ENCODE data around the gene MGRN1. TPM values are rescaled to one million over a fixed set of nuclear protein-coding genes. Genes with fewer than 3 reads are reported as not detected.

Gene MGRN1
- total RNA-seq (24.1 and 29.2 TPM in 2 replicates), polyA plus RNA-seq (30.8 and 32.0 TPM in 2 replicates)

DNA sequence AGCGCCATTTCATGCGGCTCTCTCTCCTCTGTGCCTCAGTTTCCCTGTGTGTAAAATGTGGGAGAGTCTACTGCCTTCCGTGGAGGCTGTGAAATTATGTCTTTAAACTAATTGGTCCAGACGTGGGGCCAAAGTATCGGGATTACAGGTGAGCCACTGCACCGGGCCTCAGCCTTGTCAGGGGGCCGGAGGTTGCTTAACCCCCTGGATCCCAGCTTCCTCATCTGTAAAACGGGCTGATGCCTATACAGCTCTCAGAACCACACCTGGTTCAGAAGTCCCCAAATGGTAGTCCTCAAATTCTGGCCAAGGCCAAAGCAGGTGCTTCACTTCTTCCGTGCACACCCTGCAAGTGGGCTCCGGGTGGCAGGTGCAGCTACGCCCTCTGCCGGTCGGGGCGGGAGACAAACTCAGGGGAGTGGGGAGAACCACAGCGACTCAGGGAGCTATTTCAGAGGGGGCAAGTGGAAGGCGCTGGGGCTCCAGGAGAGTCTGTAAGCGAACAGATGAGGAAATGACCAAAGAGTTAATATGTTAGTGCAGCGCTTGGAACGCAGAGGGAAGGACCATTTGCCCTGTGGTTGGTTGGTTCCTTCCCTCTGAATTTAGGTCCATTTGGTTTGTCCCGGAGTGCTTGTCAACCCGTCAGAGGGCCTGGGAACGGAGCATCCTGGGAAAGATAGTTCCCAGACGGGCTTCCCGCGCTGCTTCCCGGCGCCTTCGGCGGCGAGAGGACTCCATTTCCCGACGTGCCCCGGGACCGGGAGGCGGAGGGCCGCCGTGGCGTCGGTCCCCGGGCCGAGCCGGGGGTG lies at the start of gene MGRN1:
TSS of gene MGRN1 (plus strand) at position 812 of the 812 bp plus-strand sequence. CDS start 135 bp downstream, outside the sequence.
- H4K20me1 ChIP-seq (ENCODE audit: insufficient read depth, poor library complexity, severe bottlenecking), result peaks cover 32% of the 10 kb centered on the region
- H3K79me2 ChIP-seq, result peaks cover 47% of the 10 kb centered on the region
- H3K9me3 ChIP-seq (ENCODE audit: low read depth), result no peaks in the 10 kb centered on the region
- no peaks in the 10 kb centered on the region for H3K9me2 ChIP-seq (replicated peaks; ENCODE audit: insufficient read depth)
- peak within 1 kb of the TSS; percentile 71 for H3K4me3 ChIP-seq
- peak within 1 kb of the TSS; percentile 77 for H2AFZ ChIP-seq
- no peak for TF ChIP-seq EZH2 (IDR thresholded peaks at IDR 0.05; ENCODE audit: borderline replicate concordance)
- TF ChIP-seq, protein P1, sequence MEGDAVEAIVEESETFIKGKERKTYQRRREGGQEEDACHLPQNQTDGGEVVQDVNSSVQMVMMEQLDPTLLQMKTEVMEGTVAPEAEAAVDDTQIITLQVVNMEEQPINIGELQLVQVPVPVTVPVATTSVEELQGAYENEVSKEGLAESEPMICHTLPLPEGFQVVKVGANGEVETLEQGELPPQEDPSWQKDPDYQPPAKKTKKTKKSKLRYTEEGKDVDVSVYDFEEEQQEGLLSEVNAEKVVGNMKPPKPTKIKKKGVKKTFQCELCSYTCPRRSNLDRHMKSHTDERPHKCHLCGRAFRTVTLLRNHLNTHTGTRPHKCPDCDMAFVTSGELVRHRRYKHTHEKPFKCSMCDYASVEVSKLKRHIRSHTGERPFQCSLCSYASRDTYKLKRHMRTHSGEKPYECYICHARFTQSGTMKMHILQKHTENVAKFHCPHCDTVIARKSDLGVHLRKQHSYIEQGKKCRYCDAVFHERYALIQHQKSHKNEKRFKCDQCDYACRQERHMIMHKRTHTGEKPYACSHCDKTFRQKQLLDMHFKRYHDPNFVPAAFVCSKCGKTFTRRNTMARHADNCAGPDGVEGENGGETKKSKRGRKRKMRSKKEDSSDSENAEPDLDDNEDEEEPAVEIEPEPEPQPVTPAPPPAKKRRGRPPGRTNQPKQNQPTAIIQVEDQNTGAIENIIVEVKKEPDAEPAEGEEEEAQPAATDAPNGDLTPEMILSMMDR (IDR thresholded peaks at IDR 0.05; ENCODE audit: poor library complexity), result peak; percentile 96
- no peak for TF ChIP-seq EZH2phosphoT487 (IDR thresholded peaks at IDR 0.05; ENCODE audit: low read depth, severe bottlenecking, unreplicated experiment)
- peak within 1 kb of the TSS; percentile 95 for H3K27ac ChIP-seq
- 17% methylated on average over 33 of the region's 42 CpGs for WGBS (ENCODE audit: low lambda C conversion rate, missing lambda C conversion rate)
- no peaks in the 10 kb centered on the region for H3K36me3 ChIP-seq (replicated peaks; ENCODE audit: insufficient read depth, low read depth)
- DNase-seq (ENCODE audit: low spot score), result peak; percentile 98
- peaks cover 14% of the 10 kb centered on the region for H3K4me1 ChIP-seq (ENCODE audit: insufficient read depth)
- H3K4me2 ChIP-seq, result peak within 1 kb of the TSS; percentile 99
- H3K27me3 ChIP-seq, result no peaks in the 10 kb centered on the region

- Histone ChIP-seq H3K36me3 (replicated peaks; ENCODE audit: insufficient read depth, low read depth) (no peaks in the 10 kb centered on the region), H3K27ac (no peak overlapping the region), H3K9me3 (ENCODE audit: low read depth) (no peaks in the 10 kb centered on the region), H3K4me1 (ENCODE audit: insufficient read depth) (no peaks in the 10 kb centered on the region), H3K4me2 (no peak overlapping the region), H3K27me3 (no peaks in the 10 kb centered on the region), H3K4me3 (no peak overlapping the region), H3K79me2 (no peaks in the 10 kb centered on the region), H2AFZ (no peak overlapping the region), H3K9me2 (replicated peaks; ENCODE audit: insufficient read depth) (no peaks in the 10 kb centered on the region), H4K20me1 (ENCODE audit: insufficient read depth, poor library complexity, severe bottlenecking) (no peaks in the 10 kb centered on the region)
- no peak for TF ChIP-seq EZH2phosphoT487 (IDR thresholded peaks at IDR 0.05; ENCODE audit: low read depth, severe bottlenecking, unreplicated experiment)
- TF ChIP-seq, protein P1 (IDR thresholded peaks at IDR 0.05; ENCODE audit: poor library complexity), result no peak
- no peak for TF ChIP-seq EZH2 (IDR thresholded peaks at IDR 0.05; ENCODE audit: borderline replicate concordance)
- WGBS (ENCODE audit: low lambda C conversion rate, missing lambda C conversion rate), result 83% methylated on average over 11 of the region's 11 CpGs
- no peak for DNase-seq (ENCODE audit: low spot score)
These were observed 49.5 kb upstream of the MGRN1 start for GRCh38 chr16:4574919-4575705.

DNA sequence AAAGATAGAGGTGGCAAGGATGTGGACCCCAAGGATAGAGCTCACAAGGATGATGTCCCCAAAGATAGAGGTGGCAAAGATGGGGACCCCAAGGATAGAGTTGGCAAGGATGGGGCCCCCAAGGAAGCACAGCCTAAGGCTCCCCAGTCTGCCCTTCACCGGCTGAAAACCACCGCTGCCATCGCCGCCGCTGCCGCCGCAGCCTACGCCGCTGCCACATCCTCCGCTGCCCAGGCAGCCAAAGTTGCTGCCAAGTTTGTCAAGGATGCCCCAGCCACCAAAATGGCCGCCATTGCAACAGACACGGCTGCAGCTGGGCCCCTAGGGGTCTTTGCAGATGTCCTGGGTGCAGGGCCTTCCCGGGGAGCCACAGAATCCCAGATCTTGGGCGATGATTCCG lies 48.6 kb upstream of the MGRN1 start:
- H3K4me2 ChIP-seq, result no peak overlapping the region
- no peaks in the 10 kb centered on the region for H3K9me3 ChIP-seq (ENCODE audit: low read depth)
- H3K9me2 ChIP-seq (replicated peaks; ENCODE audit: insufficient read depth), result no peaks in the 10 kb centered on the region
- H3K27me3 ChIP-seq, result no peaks in the 10 kb centered on the region
- DNase-seq (ENCODE audit: low spot score), result no peak
- 95% methylated on average over 15 of the region's 15 CpGs for WGBS (ENCODE audit: low lambda C conversion rate, missing lambda C conversion rate)
- no peak overlapping the region for H3K27ac ChIP-seq
- H3K79me2 ChIP-seq, result no peaks in the 10 kb centered on the region
- no peak overlapping the region for H3K4me3 ChIP-seq
- H3K36me3 ChIP-seq (replicated peaks; ENCODE audit: insufficient read depth, low read depth), result no peaks in the 10 kb centered on the region
- no peaks in the 10 kb centered on the region for H4K20me1 ChIP-seq (ENCODE audit: insufficient read depth, poor library complexity, severe bottlenecking)
- H2AFZ ChIP-seq, result no peak overlapping the region
- H3K4me1 ChIP-seq (ENCODE audit: insufficient read depth), result no peaks in the 10 kb centered on the region
- TF ChIP-seq, protein P1 (IDR thresholded peaks at IDR 0.05; ENCODE audit: poor library complexity), result no peak
- TF ChIP-seq EZH2 (IDR thresholded peaks at IDR 0.05; ENCODE audit: borderline replicate concordance), result no peak
- no peak for TF ChIP-seq EZH2phosphoT487 (IDR thresholded peaks at IDR 0.05; ENCODE audit: low read depth, severe bottlenecking, unreplicated experiment)

Measured in hepatocyte (in vitro differentiated cells).